Naive B cell (primary cell): ENCODE results near the gene GTF2H3. TPM values are rescaled to one million over a fixed set of nuclear protein-coding genes. Genes with fewer than 3 reads are reported as not detected.

Experiments used
- ATAC-seq, 2 donors: fragments of 150-1000 bp; cut with Tn5 transposase; 2 replicates each; pipeline ENCODE4 v1.10.0; 2021; ENCODE audit warnings: low read depth in 2 of 2, mild to moderate bottlenecking in 2 of 2, moderate library complexity in 2 of 2
- DNase-seq: peaks from one replicate; pipeline ENCODE4 v3.0.0; 2022
- H3K27ac Mint-ChIP-seq, 6 donors: one replicate each; pipeline ENCODE4 v1.8.0; 2020 to 2022; ENCODE audit warnings: mild to moderate bottlenecking in 6 of 6, mixed read lengths in 6 of 6, moderate library complexity in 5 of 6, inconsistent platforms in 2 of 6
- H3K27me3 Mint-ChIP-seq, 3 donors: one replicate each; pipeline ENCODE4 v1.8.0; 2021 to 2022; ENCODE audit warnings: mixed read lengths in 3 of 3, mild to moderate bottlenecking in 1 of 3
- H3K36me3 Mint-ChIP-seq, 2 donors: one replicate each; pipeline ENCODE4 v1.8.0; 2020 to 2022; ENCODE audit warnings: mixed read lengths in 2 of 2, inconsistent platforms in 1 of 2, mild to moderate bottlenecking in 1 of 2
- H3K4me1 Mint-ChIP-seq, 3 donors: one replicate each; pipeline ENCODE4 v1.8.0; 2020 to 2022; ENCODE audit warnings: mixed read lengths in 3 of 3, inconsistent platforms in 1 of 3, mild to moderate bottlenecking in 1 of 3, moderate library complexity in 1 of 3
- H3K4me3 Mint-ChIP-seq, 8 donors: one replicate each; pipeline ENCODE4 v1.8.0; 2020 to 2022; ENCODE audit warnings: mild to moderate bottlenecking in 8 of 8, mixed read lengths in 8 of 8, moderate library complexity in 8 of 8, inconsistent platforms in 2 of 8
- H3K9me3 Mint-ChIP-seq, 7 donors: one replicate each; pipeline ENCODE4 v1.8.0; 2020 to 2022; ENCODE audit warnings: mixed read lengths in 7 of 7, mild to moderate bottlenecking in 5 of 7, inconsistent platforms in 2 of 7, moderate library complexity in 1 of 7
- polyA plus RNA-seq, 6 donors: library from polyadenylated mRNA; unstranded; fragments of 300-500 nt; fragmentation: Illumina TruSeq; gene quantifications; one replicate each; pipeline ENCODE4 v1.2.3, GENCODE V29; 2021; ENCODE audit warnings: low read depth in 6 of 6

GTF2H3 gene
- polyA plus RNA-seq, 6 donors from 2014 or later: 18.6 to 43.7 (median 32.1) TPM

DNA sequence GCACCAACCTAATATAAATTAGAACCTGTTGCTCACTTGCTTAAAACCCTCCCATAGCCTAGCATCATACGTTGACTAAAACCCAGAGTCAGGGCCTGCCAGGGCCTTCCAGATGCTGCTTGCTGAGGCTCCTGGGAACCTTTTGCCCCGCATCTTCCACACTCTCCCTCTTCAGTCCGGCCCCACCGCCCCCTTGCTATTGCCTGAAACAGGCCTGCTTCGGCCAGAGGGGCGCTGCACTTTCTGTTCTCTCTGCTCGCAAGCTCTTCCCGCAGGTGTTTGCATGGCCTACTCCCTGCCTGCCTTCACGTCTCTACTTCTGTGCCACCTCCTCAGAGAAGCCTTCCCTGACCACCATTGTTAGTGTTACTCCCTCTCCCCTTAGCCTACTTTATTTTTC, 23.6 kb downstream of the GTF2H3 start:
- no peak for DNase-seq
- peaks cover 0 to 15% (median 13%) of the 10 kb centered on the region in 3 donors for H3K4me1 Mint-ChIP-seq
- H3K27ac Mint-ChIP-seq: peak overlapping the region in 2 of 6 donors; percentile 57 to 76
- H3K9me3 Mint-ChIP-seq: no peaks in the 10 kb centered on the region
- ATAC-seq: no peak
- H3K27me3 Mint-ChIP-seq: no peaks in the 10 kb centered on the region
- H3K4me3 Mint-ChIP-seq: peak overlapping the region in 1 of 8 donors; percentile 36
- peaks cover 12 to 30% of the 10 kb centered on the region in 2 donors for H3K36me3 Mint-ChIP-seq

DNA sequence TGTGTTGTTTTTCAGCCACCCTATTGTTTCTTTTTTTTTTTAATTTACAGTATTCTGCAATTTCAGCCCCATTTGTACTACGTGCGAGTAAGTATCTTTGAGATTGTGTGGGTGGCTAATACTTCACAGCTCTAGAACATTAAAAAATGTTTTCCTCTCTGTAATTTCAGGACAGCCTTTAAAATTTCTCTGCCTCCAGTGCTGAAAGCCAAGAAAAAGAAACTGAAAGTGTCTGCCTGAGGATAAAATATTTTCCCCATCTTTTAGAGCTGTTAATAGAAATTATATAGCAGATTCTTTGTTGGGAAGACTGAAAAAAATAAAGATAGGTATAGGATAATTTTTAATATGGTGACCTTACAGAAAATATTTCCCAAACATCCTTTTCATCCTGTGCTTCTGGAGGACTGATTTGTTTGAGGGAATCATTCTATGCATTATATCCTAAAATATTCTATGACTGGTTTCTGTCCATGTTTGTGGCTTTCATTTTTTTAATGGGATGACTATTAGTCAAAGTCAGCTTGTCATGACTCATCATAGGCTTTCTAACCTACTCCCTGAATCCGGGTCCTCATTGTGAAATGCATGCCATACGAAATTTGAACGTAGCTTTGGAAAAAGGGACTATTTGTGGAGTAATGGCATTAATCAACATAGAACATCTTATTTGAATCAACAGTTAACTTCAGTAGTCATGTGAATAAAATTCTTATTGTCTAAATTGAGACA, 26.5 kb downstream of the GTF2H3 start:
- no peaks in the 10 kb centered on the region for H3K9me3 Mint-ChIP-seq
- H3K4me1 Mint-ChIP-seq: peaks cover 0 to 15% (median 8%) of the 10 kb centered on the region in 3 donors
- no peak overlapping the region for H3K4me3 Mint-ChIP-seq
- H3K27ac Mint-ChIP-seq: peak overlapping the region in 2 of 6 donors; percentile 50 to 88
- DNase-seq (no peak), ATAC-seq (no peak)
- H3K36me3 Mint-ChIP-seq: peaks cover 12 to 19% of the 10 kb centered on the region in 2 donors
- no peaks in the 10 kb centered on the region for H3K27me3 Mint-ChIP-seq

DNA sequence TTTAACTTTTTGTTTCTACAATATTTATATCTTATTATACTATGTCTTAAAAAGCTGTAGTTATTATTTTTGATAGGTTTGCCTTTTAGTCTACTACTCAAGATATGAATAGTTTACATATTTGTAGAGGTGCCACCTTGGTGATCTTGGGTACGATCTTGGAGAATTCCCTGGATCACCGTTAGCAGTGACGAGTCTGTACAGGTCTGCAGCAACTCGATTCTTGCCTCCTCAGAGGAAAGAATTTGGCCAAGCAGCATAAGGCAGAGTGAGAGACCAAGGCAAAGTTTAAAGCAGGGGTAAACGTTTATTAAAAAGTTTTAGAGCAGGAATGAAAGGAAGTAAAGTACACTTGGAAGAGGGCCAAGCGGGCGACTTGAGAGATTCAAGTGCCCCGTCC, 34.1 kb downstream of the GTF2H3 start:
- no peak for DNase-seq
- H3K36me3 Mint-ChIP-seq: no peaks in the 10 kb centered on the region
- no peaks in the 10 kb centered on the region for H3K27me3 Mint-ChIP-seq
- H3K27ac Mint-ChIP-seq: no peak overlapping the region
- H3K4me3 Mint-ChIP-seq: peak overlapping the region in 1 of 8 donors; percentile 29
- ATAC-seq: no peak
- H3K4me1 Mint-ChIP-seq: peaks cover 6 to 22% (median 15%) of the 10 kb centered on the region in 3 donors
- H3K9me3 Mint-ChIP-seq: no peaks in the 10 kb centered on the region

DNA sequence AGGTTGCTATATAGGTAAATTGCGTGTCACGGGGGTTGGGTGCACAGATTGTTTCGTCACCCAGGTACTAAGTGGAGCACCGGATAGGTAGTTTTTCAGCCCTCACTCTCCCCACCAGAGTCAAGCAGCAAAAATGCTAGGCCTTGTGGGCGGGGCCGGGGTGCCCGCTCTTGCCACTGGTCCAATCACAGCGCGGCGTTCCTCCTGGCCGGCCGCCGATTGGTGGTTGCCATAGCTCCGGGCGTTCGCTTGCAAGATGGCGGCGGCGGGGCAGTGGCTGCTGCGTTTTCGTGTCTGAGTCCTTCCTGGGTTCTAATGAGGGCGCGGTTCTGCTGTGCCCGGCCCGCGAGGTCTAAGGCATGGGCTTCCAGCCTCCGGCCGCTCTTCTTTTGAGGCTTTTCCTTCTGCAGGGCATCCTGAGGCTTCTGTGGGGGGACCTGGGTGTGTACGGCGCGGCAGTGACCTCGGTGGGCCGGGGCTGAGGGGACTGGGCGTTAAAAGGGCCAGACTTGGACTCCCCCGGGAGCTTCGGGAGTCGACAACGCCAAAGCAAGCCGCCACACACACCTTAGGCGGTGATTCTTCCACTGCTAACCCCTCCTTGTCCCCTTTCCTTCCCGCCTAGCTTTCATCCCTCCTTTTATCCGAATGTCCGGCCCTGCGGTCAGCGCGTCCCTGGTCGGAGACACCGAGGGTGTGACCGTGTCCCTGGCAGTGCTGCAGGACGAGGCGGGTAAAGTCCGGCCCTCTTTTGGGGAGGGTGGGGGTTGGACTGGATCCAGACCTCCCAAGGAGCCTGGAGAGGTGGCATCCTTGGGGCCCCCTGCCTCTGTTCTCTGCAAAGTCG, 37.5 kb downstream of the GTF2H3 start, which contains the start of gene TCTN2:
TSS of gene TCTN2 (plus strand) at position 232 of the 847 bp plus-strand sequence. CDS start at position 360, 128 bp downstream.
- Mint-ChIP-seq H3K4me1 (peaks cover 6 to 24% (median 15%) of the 10 kb centered on the region in 3 donors), H3K4me3 (peak within 1 kb of the TSS; percentile 77 to 95 (median 92)), H3K36me3 (peaks cover 0 to 6% of the 10 kb centered on the region in 2 donors), H3K9me3 (no peaks in the 10 kb centered on the region), H3K27me3 (no peaks in the 10 kb centered on the region), H3K27ac (peak within 1 kb of the TSS; percentile 44 to 80 (median 75))
- ATAC-seq: peak; percentile 100
- peak; percentile 91 for DNase-seq

DNA sequence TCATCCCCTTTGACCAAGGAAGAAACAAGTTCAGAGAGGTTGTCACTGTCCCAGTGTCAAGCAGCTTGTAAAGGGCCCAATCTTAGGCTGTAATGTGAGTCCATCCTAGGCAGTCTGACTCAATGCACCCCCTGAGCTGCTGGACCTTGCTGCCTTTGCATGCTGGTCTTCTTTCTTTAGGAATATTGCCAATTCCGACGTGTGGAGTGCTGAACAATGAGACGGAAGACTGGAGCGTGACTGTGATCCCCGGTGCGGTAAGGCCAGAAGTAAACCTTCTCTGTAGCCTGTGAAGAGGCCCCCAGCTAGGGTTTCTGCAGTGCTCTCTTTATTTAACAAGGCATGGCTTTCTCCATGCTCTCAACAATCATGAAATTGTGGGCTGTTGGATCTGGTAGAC, 38.2 kb downstream of the GTF2H3 start:
- no peaks in the 10 kb centered on the region for H3K9me3 Mint-ChIP-seq
- H3K27me3 Mint-ChIP-seq: no peaks in the 10 kb centered on the region
- H3K36me3 Mint-ChIP-seq: peaks cover 0 to 10% of the 10 kb centered on the region in 2 donors
- H3K27ac Mint-ChIP-seq: peak overlapping the region in 4 of 6 donors; percentile 22 to 73 (median 44)
- DNase-seq (no peak), ATAC-seq (no peak)
- peaks cover 6 to 24% (median 15%) of the 10 kb centered on the region in 3 donors for H3K4me1 Mint-ChIP-seq
- H3K4me3 Mint-ChIP-seq: peak overlapping the region; percentile 77 to 95 (median 92)

DNA sequence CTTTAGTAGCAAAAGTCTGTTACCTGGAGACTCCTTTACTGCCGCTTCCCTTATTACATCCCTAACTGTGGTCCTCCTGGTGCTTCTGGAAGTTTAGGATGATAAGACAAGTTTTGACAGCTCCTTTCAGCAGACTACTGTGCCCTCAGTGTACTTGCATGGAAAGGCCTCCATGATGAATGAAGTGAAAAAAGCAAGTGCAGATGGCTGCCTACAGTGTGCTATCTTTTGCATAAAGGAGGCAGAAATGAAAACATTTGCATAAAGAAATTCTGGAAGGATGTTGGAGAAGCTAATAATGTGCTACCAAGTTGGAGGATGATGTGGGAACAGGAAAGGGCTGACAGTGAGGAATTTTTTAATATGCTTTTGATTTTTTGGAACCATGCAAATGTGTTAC, 41.8 kb downstream of the GTF2H3 start:
- H3K27ac Mint-ChIP-seq: no peak overlapping the region
- H3K9me3 Mint-ChIP-seq: no peaks in the 10 kb centered on the region
- no peaks in the 10 kb centered on the region for H3K27me3 Mint-ChIP-seq
- H3K36me3 Mint-ChIP-seq: peaks cover 0 to 18% of the 10 kb centered on the region in 2 donors
- H3K4me3 Mint-ChIP-seq: no peak overlapping the region
- ATAC-seq (no peak), DNase-seq (no peak)
- peaks cover 6 to 24% (median 15%) of the 10 kb centered on the region in 3 donors for H3K4me1 Mint-ChIP-seq

DNA sequence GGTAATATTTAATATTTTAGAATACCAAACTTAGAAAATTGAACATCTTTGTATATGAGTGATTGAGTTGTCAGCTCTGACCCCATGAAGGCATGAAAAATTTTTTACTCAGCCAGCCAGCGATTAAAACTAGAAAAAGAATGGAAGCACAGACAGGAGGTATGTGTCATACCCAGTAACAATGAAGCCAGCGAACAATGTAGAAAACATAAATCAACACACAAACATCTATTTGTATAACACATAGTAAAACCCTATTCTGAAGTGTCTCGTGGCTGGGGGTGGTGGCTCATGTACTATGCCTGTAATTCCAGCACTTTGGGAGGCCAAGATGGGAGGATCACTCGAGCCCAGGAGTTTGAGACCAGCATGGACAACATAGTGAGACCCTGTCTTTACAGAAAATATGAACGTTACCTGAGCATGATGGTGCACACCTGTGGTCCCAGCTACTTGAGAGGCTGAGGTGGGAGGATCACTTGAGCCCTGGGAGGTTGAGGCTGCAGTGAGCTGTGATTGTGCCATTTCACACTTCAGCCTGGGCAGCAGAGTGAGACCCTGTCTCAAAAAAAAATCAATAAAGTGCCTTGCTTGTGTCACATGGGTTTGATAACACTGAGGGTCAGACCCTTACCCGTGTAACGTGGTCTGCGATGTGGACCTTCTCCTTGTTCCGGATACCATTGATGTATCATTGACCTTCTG, 43.1 kb downstream of the GTF2H3 start:
- no peaks in the 10 kb centered on the region for H3K27me3 Mint-ChIP-seq
- peaks cover 8 to 18% of the 10 kb centered on the region in 2 donors for H3K36me3 Mint-ChIP-seq
- no peaks in the 10 kb centered on the region for H3K9me3 Mint-ChIP-seq
- no peak for DNase-seq
- no peak for ATAC-seq
- H3K27ac Mint-ChIP-seq: peak overlapping the region in 1 of 6 donors; percentile 62
- H3K4me1 Mint-ChIP-seq: peaks cover 4 to 12% (median 7%) of the 10 kb centered on the region in 3 donors
- no peak overlapping the region for H3K4me3 Mint-ChIP-seq

DNA sequence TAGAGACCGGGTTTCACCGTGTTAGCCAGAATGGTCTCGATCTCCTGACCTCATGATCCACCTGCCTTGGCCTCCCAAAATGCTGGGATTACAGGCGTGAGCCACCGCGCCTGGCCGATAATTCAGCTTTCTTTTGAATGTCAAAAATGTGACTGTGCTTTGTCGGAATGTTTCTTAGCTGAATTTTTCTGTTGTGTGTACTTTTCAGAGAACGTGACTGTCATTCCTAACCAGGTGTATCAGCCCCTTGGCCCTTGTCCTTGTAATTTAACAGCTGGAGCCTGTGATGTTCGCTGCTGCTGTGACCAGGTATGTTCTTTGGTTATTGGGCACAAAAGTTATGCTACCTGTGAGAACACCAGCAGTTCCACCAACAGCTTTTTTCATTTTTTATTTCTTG, 45.4 kb downstream of the GTF2H3 start:
- Mint-ChIP-seq H3K27ac (no peak overlapping the region), H3K4me3 (no peak overlapping the region), H3K27me3 (no peaks in the 10 kb centered on the region), H3K9me3 (no peaks in the 10 kb centered on the region), H3K36me3 (peaks cover 8 to 18% of the 10 kb centered on the region in 2 donors), H3K4me1 (no peaks in the 10 kb centered on the region)
- ATAC-seq (no peak), DNase-seq (no peak)

DNA sequence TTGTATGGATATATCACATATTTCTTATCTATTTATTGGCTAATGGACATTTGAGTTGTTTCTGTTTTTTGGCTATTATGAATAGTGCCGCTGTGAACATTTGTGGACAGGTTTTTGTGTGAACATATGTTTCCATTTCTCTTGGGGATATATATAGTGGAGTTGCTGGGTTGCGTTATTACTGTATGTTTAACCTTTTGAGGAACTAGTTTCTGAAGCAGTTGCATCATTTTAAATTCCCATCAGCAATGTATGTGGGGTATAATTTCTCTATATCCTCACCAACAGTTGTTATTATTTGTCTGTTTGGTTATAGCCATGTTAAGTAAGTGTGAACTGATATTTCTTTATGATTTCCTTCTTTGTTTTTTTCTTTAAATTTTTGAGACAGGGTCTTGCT, 48.0 kb downstream of the GTF2H3 start:
- no peak for DNase-seq
- peak overlapping the region in 1 of 8 donors; percentile 22 for H3K4me3 Mint-ChIP-seq
- H3K27me3 Mint-ChIP-seq: no peaks in the 10 kb centered on the region

DNA sequence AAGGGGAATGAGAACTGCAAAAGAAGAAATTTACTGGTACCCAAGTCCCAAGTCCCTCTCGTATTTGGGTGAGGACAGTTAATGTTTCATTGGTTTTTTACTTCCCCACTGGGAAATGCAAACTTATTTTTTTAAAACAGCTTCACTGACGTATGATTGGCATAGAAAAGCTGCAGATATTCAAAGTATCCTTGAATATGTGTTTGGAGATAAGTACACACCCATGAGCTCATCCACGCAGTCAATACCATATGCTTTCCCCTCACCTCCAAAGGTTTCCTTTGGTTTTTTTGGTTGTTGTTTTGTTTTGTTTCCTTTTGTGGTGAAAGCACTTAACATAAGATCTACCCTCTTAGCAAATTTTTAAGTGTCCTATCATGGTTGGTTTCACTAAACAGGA, 50.3 kb downstream of the GTF2H3 start:
- DNase-seq (no peak), ATAC-seq (no peak)
- Mint-ChIP-seq H3K36me3 (peaks cover 0 to 15% of the 10 kb centered on the region in 2 donors), H3K27ac (no peak overlapping the region), H3K27me3 (no peaks in the 10 kb centered on the region), H3K4me1 (peaks cover 0 to 4% (median 0%) of the 10 kb centered on the region in 3 donors), H3K4me3 (no peak overlapping the region), H3K9me3 (no peaks in the 10 kb centered on the region)

More for the DNA sequence above, 48.0 kb downstream of the GTF2H3 start:
- H3K9me3 Mint-ChIP-seq: no peaks in the 10 kb centered on the region
- ATAC-seq: no peak
- no peak overlapping the region for H3K27ac Mint-ChIP-seq
- H3K4me1 Mint-ChIP-seq: peaks cover 0 to 4% (median 0%) of the 10 kb centered on the region in 3 donors
- peaks cover 10 to 15% of the 10 kb centered on the region in 2 donors for H3K36me3 Mint-ChIP-seq

DNA sequence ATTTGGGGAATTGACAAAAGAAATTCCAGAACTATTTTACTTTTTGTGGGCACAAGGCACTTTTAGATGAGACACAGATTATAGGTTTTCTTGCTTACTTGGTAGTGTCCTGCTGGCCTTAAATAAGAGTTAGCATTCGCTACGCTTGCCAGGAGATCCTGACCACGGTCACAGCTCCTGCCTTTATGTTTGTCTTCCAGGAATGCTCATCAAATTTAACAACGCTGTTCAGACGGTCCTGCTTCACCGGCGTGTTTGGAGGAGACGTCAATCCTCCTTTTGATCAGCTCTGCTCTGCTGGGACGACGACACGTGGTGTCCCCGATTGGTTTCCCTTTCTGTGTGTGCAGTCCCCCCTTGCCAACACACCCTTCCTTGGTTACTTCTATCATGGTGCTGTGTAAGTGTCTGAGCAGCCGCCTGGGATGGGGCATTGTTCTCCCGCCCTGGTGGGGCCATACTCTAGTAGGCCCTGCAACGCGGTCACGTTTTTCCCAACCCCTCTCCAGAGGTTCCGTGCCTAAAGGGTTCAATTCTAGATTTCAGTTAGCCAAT, 53.1 kb downstream of the GTF2H3 start:
- DNase-seq (no peak), ATAC-seq (no peak)
- H3K9me3 Mint-ChIP-seq: no peaks in the 10 kb centered on the region
- peaks cover 7 to 13% of the 10 kb centered on the region in 2 donors for H3K36me3 Mint-ChIP-seq
- no peaks in the 10 kb centered on the region for H3K27me3 Mint-ChIP-seq
- H3K4me1 Mint-ChIP-seq: peaks cover 0 to 4% (median 0%) of the 10 kb centered on the region in 3 donors
- no peak overlapping the region for H3K27ac Mint-ChIP-seq
- no peak overlapping the region for H3K4me3 Mint-ChIP-seq

DNA sequence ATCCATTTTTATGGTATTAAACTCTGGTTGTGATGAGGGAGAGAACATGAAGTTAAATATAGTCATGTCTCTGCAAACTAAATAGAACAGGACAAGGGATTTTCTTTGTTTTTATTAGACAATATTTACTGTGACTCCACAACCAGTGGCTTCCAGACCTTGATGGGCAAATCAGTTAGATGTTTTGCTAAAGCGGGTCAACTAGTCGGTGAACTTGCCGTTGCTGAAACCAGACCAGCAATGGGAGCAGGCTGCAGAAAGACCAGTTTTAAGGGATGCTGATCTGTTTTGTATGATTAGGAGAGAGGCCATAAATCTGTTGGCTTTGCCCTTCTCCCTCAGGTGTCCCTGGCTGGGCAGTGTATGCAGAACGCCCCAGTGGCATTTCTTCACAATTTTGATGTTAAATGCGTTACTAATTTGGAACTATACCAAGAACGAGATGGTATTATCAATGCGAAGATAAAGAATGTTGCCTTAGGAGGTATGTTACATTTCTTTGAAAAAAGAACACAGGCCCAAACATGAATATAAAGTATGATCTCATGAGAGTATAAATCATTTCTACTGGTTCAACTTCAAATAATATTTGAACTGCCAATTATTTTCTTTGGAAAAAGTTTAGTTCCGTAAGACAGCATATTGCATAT, 56.7 kb downstream of the GTF2H3 start:
- DNase-seq (no peak), ATAC-seq (no peak)
- H3K36me3 Mint-ChIP-seq: peaks cover under 1 to 17% of the 10 kb centered on the region in 2 donors
- no peaks in the 10 kb centered on the region for H3K27me3 Mint-ChIP-seq
- H3K4me1 Mint-ChIP-seq: no peaks in the 10 kb centered on the region
- no peak overlapping the region for H3K4me3 Mint-ChIP-seq
- no peak overlapping the region for H3K27ac Mint-ChIP-seq
- no peaks in the 10 kb centered on the region for H3K9me3 Mint-ChIP-seq
